OCI-LY7 (cell line): ENCODE results near the gene SNAPC1. TPM values are rescaled to one million over a fixed set of nuclear protein-coding genes. Genes with fewer than 3 reads are reported as not detected.

Experiments
- BruUV-seq: library from RNA; stranded (reverse); fragments of 400-500 nt; replicated peaks from 2 replicates; lab custom pipeline; 2021; lab: Mats Ljungman, UMichigan
- CTCF ChIA-PET: fragments of 300-600 bp; sonication (Branson Sonifier 250); formaldehyde crosslinking; loops from one replicate; lab custom pipeline; 2022; ENCODE audit warnings: antibody characterized with exemption; ENCODE audit not compliant: unreplicated experiment; lab: Charles Lee
- POLR2A ChIA-PET: fragments of 300-600 bp; sonication (Branson Sonifier 250); formaldehyde crosslinking; loops from one replicate; lab custom pipeline; 2022; ENCODE audit warnings: antibody characterized with exemption; lab: Charles Lee
- DNase-seq: peaks from one replicate; pipeline ENCODE4 v3.0.0-alpha.2; 2015; ENCODE audit warnings: low spot score
- H2AFZ ChIP-seq: fragments of 200-600 bp; sonication (generic), shearing (Covaris generic); 2 replicates; pipeline ENCODE4 v1.6.1; 2014; ENCODE audit warnings: mild to moderate bottlenecking, antibody characterized with exemption, low read length, moderate library complexity
- H3K27ac ChIP-seq: fragments of 200-600 bp; sonication (generic); 2 replicates; pipeline ENCODE4 v1.5.1; 2014; ENCODE audit warnings: mixed run types, low read depth, mild to moderate bottlenecking, moderate library complexity, low read length, inconsistent platforms; ENCODE audit not compliant: poor library complexity, severe bottlenecking
- H3K36me3 ChIP-seq: fragments of 200-600 bp; sonication (generic); 2 replicates; pipeline ENCODE4 v1.6.1; 2014; ENCODE audit warnings: mild to moderate bottlenecking, antibody characterized with exemption, low read length, moderate library complexity, mixed read lengths; ENCODE audit not compliant: insufficient read depth
- H3K4me1 ChIP-seq: fragments of 200-600 bp; sonication (generic); 2 replicates; pipeline ENCODE4 v1.5.1; 2014; ENCODE audit warnings: mild to moderate bottlenecking, low read length; ENCODE audit not compliant: insufficient read depth, poor library complexity, severe bottlenecking
- H3K4me2 ChIP-seq: fragments of 200-600 bp; sonication (generic); 2 replicates; pipeline ENCODE4 v1.6.1; 2014; ENCODE audit warnings: mild to moderate bottlenecking, low read length
- H3K4me3 ChIP-seq: fragments of 200-600 bp; sonication (generic); 2 replicates; pipeline ENCODE4 v1.5.1; 2014; ENCODE audit warnings: mild to moderate bottlenecking, low read depth, low read length; ENCODE audit not compliant: poor library complexity, severe bottlenecking
- H3K79me2 ChIP-seq: fragments of 200-600 bp; sonication (generic); 2 replicates; pipeline ENCODE4 v1.6.1; 2016; ENCODE audit warnings: low read depth, mild to moderate bottlenecking, low read length, moderate library complexity, mixed read lengths; ENCODE audit not compliant: insufficient read depth
- H3K9me2 ChIP-seq: fragments of 200-600 bp; sonication (generic); 2 replicates; pipeline ENCODE4 v1.6.1; 2016; ENCODE audit warnings: mild to moderate bottlenecking, low read length, mixed read lengths; ENCODE audit not compliant: insufficient read depth
- H3K9me3 ChIP-seq: fragments of 200-600 bp; sonication (generic); 2 replicates; pipeline ENCODE4 v1.6.1; 2014; ENCODE audit warnings: mild to moderate bottlenecking, mixed run types, low read length, mixed read lengths
- H4K20me1 ChIP-seq: fragments of 200-600 bp; sonication (generic); 2 replicates; pipeline ENCODE4 v1.6.1; 2014; ENCODE audit warnings: mild to moderate bottlenecking, antibody characterized with exemption, low read length, moderate library complexity, mixed read lengths; ENCODE audit not compliant: insufficient read depth
- EZH2phosphoT487 ChIP-seq: fragments of 200-600 bp; sonication (generic); IDR thresholded peaks from 2 replicates; pipeline ENCODE4 v1.6.1; 2018; ENCODE audit warnings: low read depth, borderline replicate concordance, mild to moderate bottlenecking, mixed run types, antibody characterized with exemption, low read length, moderate library complexity, mixed read lengths
- intact Hi-C: fragments of 100-400 bp; cut with micrococcal nuclease; formaldehyde crosslinking; loops from one replicate; pipeline ENCODE4 v1.10.0; 2022; ENCODE audit not compliant: unreplicated experiment
- total RNA-seq, 2 experiments: library from RNA; depleted of rRNA in 1 of 2; stranded (reverse); fragments of >200 nt in 1 of 2; shearing (Covaris generic) in 1 of 2; gene quantifications; 2 replicates each; pipeline ENCODE4 v1.2.3, GENCODE V29; 2014 to 2022
- TF ChIP-seq, protein P1 (sequence below): fragments of 200-600 bp; sonication (generic); conservative IDR thresholded peaks from 2 replicates; pipeline ENCODE4 v1.5.1; 2014; ENCODE audit warnings: mild to moderate bottlenecking, antibody characterized with exemption, low read length, moderate library complexity, mixed read lengths

Gene SNAPC1
- total RNA-seq, 2 experiments from 2014 or later: 10.5 to 12.1 TPM

DNA sequence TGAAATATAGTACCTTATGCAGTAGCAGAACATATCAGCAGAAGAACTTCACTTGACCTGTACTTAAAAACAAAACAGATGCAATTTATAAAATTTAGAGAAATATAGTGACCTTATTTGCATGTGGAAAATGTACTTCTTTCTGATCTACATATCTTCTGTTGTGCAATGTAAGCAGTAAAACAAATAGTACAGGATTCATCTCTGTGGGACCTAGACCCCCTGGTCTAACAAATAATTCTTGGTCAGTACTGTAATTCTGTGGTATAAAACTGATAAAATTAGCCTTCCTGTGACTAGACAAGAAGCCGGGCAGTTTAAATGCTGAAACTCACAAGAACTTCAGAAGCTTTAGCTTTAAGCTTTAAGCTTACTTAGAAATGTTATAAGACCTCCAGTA, 45.3 kb upstream of the SNAPC1 start:
- BruUV-seq: no TSS peak
- Histone ChIP-seq H4K20me1 (peaks cover 73% of the 10 kb centered on the region), H3K27ac (peak overlapping the region; percentile 88)

GRCh38 chr14:61718039-61718438, 44.2 kb upstream of the SNAPC1 start:
- Histone ChIP-seq H3K4me1 (peaks cover 82% of the 10 kb centered on the region), H2AFZ (no peak overlapping the region), H3K9me2 (no peaks in the 10 kb centered on the region), H3K79me2 (peaks cover 100% of the 10 kb centered on the region), H3K4me3 (peak overlapping the region; percentile 62), H3K9me3 (no peaks in the 10 kb centered on the region), H3K27ac (peak overlapping the region; percentile 88), H3K36me3 (peaks cover 28% of the 10 kb centered on the region), H4K20me1 (peaks cover 62% of the 10 kb centered on the region), H3K4me2 (peak overlapping the region; percentile 78)
- ChIA-PET POLR2A (interaction anchor here (1.0 to 8.2 kb wide), 9 partner anchors 8 to 247 kb away, joined by 3 to 79 read pairs (median 5); no protein-coding TSS in a partner anchor), CTCF (interaction anchor here (1.3 kb wide), 1 partner anchor 11 kb away, joined by 5 read pairs; no protein-coding TSS in a partner anchor)
- BruUV-seq: no TSS peak
- no peak for DNase-seq
- intact Hi-C loops: loop anchor here (5.0 kb wide), 1 partner anchor 241 kb away; no protein-coding TSS in a partner anchor
- TF ChIP-seq, protein P1, sequence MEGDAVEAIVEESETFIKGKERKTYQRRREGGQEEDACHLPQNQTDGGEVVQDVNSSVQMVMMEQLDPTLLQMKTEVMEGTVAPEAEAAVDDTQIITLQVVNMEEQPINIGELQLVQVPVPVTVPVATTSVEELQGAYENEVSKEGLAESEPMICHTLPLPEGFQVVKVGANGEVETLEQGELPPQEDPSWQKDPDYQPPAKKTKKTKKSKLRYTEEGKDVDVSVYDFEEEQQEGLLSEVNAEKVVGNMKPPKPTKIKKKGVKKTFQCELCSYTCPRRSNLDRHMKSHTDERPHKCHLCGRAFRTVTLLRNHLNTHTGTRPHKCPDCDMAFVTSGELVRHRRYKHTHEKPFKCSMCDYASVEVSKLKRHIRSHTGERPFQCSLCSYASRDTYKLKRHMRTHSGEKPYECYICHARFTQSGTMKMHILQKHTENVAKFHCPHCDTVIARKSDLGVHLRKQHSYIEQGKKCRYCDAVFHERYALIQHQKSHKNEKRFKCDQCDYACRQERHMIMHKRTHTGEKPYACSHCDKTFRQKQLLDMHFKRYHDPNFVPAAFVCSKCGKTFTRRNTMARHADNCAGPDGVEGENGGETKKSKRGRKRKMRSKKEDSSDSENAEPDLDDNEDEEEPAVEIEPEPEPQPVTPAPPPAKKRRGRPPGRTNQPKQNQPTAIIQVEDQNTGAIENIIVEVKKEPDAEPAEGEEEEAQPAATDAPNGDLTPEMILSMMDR: no peak
- no peak for TF ChIP-seq EZH2phosphoT487

More for the DNA sequence above, 45.3 kb upstream of the SNAPC1 start:
- no peak overlapping the region for H2AFZ ChIP-seq
- no peaks in the 10 kb centered on the region for H3K9me3 ChIP-seq
- H3K36me3 ChIP-seq: peaks cover 17% of the 10 kb centered on the region
- ChIA-PET CTCF (interaction anchor here (1.0 kb wide), 1 partner anchor 246 kb away, joined by 3 read pairs; no protein-coding TSS in a partner anchor), POLR2A (interaction anchor here (0.6 to 8.2 kb wide), 11 partner anchors 11 to 246 kb away, joined by 3 to 79 read pairs (median 5); no protein-coding TSS in a partner anchor)
- peaks cover 93% of the 10 kb centered on the region for H3K4me1 ChIP-seq
- H3K4me2 ChIP-seq: peak overlapping the region; percentile 78
- H3K4me3 ChIP-seq: peak overlapping the region; percentile 22
- no peaks in the 10 kb centered on the region for H3K9me2 ChIP-seq
- H3K79me2 ChIP-seq: peaks cover 100% of the 10 kb centered on the region
- intact Hi-C loops: loop anchor here (5.0 kb wide), 1 partner anchor 240 kb away; no protein-coding TSS in a partner anchor
- DNase-seq: no peak
- TF ChIP-seq, protein P1: no peak
- no peak for TF ChIP-seq EZH2phosphoT487
